ENCODE results near the gene RFX7.

- no peak for TF ChIP-seq CTCF (conservative IDR thresholded peaks at IDR 0.05; ENCODE audit: low read depth, low read length)
- TF ChIP-seq RFX5 (IDR thresholded peaks at IDR 0.05; ENCODE audit: low read depth, low read length): no peak
Measured at GRCh38 chr15:56185980-56186379, 57.7 kb downstream of the RFX7 start.
